IMR-90 (cell line): Measurements from ENCODE around the gene ERGIC1. TPM values are rescaled to one million over a fixed set of nuclear protein-coding genes. Genes with fewer than 3 reads are reported as not detected.

Experiments used
- ATAC-seq: fragments of 200-7000 bp; cut with Tn5 transposase; 2 replicates; pipeline ENCODE4 v1.9.1; 2020; ENCODE audit warnings: low read depth, mild to moderate bottlenecking, moderate library complexity
- BruUV-seq: library from RNA; stranded (reverse); fragments of 400-500 nt; replicated peaks from 2 replicates; lab custom pipeline; 2021; lab: Mats Ljungman, UMichigan
- CTCF ChIA-PET: fragments of 300-600 bp; formaldehyde crosslinking; extraction: SDS; loops from one replicate; lab custom pipeline; 2021; ENCODE audit warnings: antibody characterized with exemption; lab: Yijun Ruan, JAX
- POLR2A ChIA-PET: fragments of 300-600 bp; sonication (Branson Sonifier 250); formaldehyde crosslinking; loops from one replicate; lab custom pipeline; 2022; ENCODE audit warnings: antibody characterized with exemption; ENCODE audit not compliant: unreplicated experiment; lab: Charles Lee
- DNase-seq: peaks from one replicate; pipeline ENCODE4 v3.0.0; 2013
- H2AFZ ChIP-seq: replicated peaks from 2 replicates; pipeline ENCODE3; 2013; ENCODE audit warnings: low read length, mild to moderate bottlenecking; ENCODE audit not compliant: poor library complexity
- H2AK5ac ChIP-seq: 2 replicates; pipeline ENCODE4 v1.6.1; 2013; ENCODE audit warnings: low read depth, low read length, inconsistent platforms
- H2AK9ac ChIP-seq: replicated peaks from 2 replicates; pipeline ENCODE3; 2013; ENCODE audit warnings: mild to moderate bottlenecking, low read depth, low read length, moderate library complexity; ENCODE audit not compliant: poor library complexity
- H2BK120ac ChIP-seq: 2 replicates; pipeline ENCODE4 v1.6.1; 2013; ENCODE audit warnings: low read depth, low read length, inconsistent platforms
- H2BK15ac ChIP-seq: 3 replicates; pipeline ENCODE4 v1.6.1; 2013; ENCODE audit warnings: low read depth, low read length, inconsistent platforms
- H2BK20ac ChIP-seq: 2 replicates; pipeline ENCODE4 v1.6.1; 2013; ENCODE audit warnings: low read depth, mild to moderate bottlenecking, inconsistent platforms, low read length, moderate library complexity
- H2BK5ac ChIP-seq: 2 replicates; pipeline ENCODE4 v1.6.1; 2013; ENCODE audit warnings: mild to moderate bottlenecking, low read depth, low read length, inconsistent platforms; ENCODE audit not compliant: poor library complexity, severe bottlenecking
- H3K14ac ChIP-seq: replicated peaks from 2 replicates; pipeline ENCODE4 v1.6.1; 2013; ENCODE audit warnings: low read depth, low read length, inconsistent platforms
- H3K18ac ChIP-seq: 2 replicates; pipeline ENCODE4 v1.6.1; 2013; ENCODE audit warnings: low read depth, low read length, control low read depth
- H3K23ac ChIP-seq: 2 replicates; pipeline ENCODE4 v1.6.1; 2013; ENCODE audit warnings: low read depth, low read length, inconsistent platforms
- H3K27ac ChIP-seq: 2 replicates; pipeline ENCODE4 v1.5.1; 2013; ENCODE audit warnings: mild to moderate bottlenecking, control low read depth, low read length; ENCODE audit not compliant: insufficient read depth
- H3K27me3 ChIP-seq: 2 replicates; pipeline ENCODE4 v1.6.1; 2013; ENCODE audit warnings: low read length; ENCODE audit not compliant: control insufficient read depth, insufficient read depth
- H3K36me3 ChIP-seq: 2 replicates; pipeline ENCODE4 v1.6.1; 2013; ENCODE audit warnings: low read length, mixed read lengths; ENCODE audit not compliant: control insufficient read depth, insufficient read depth
- H3K4ac ChIP-seq: 2 replicates; pipeline ENCODE4 v1.6.1; 2013; ENCODE audit warnings: low read depth, low read length, inconsistent platforms
- H3K4me1 ChIP-seq: 2 replicates; pipeline ENCODE4 v1.6.1; 2013; ENCODE audit warnings: low read length, mixed read lengths; ENCODE audit not compliant: control insufficient read depth, insufficient read depth
- H3K4me2 ChIP-seq: 2 replicates; pipeline ENCODE4 v1.6.1; 2013; ENCODE audit warnings: low read depth, mild to moderate bottlenecking, control low read depth, low read length, moderate library complexity
- H3K4me3 ChIP-seq: 2 replicates; pipeline ENCODE4 v1.5.1; 2013; ENCODE audit warnings: low read depth, mild to moderate bottlenecking, control low read depth, low read length, moderate library complexity; ENCODE audit not compliant: insufficient read depth
- H3K56ac ChIP-seq: 2 replicates; pipeline ENCODE4 v1.6.1; 2013; ENCODE audit warnings: low read length, inconsistent platforms; ENCODE audit not compliant: insufficient read depth; ENCODE audit errors: extremely low read depth
- H3K79me1 ChIP-seq, 2 experiments: 2 replicates each; pipeline ENCODE4 v1.6.1; 2013; ENCODE audit warnings: low read length in 2 of 2, inconsistent platforms in 1 of 2, low read depth in 1 of 2
- H3K9ac ChIP-seq: 2 replicates; pipeline ENCODE4 v1.6.1; 2013; ENCODE audit warnings: low read depth, low read length, control low read depth
- H3K9me1 ChIP-seq: 2 replicates; pipeline ENCODE4 v1.6.1; 2013; ENCODE audit warnings: low read length, inconsistent platforms; ENCODE audit not compliant: insufficient read depth
- H3K9me3 ChIP-seq: 2 replicates; pipeline ENCODE4 v1.6.1; 2013; ENCODE audit warnings: low read length; ENCODE audit not compliant: control insufficient read depth, insufficient read depth
- H4K20me1 ChIP-seq: 2 replicates; pipeline ENCODE4 v1.6.1; 2013; ENCODE audit warnings: low read length, inconsistent platforms; ENCODE audit not compliant: insufficient read depth
- H4K5ac ChIP-seq: 2 replicates; pipeline ENCODE4 v1.6.1; 2013; ENCODE audit warnings: mild to moderate bottlenecking, low read depth, low read length, control low read depth
- H4K8ac ChIP-seq, 2 experiments: 2 replicates each; pipeline ENCODE4 v1.6.1; 2013; ENCODE audit warnings: low read depth in 2 of 2, low read length in 2 of 2, control low read depth in 1 of 2, inconsistent platforms in 1 of 2
- H4K91ac ChIP-seq: 2 replicates; pipeline ENCODE4 v1.6.1; 2013; ENCODE audit warnings: low read depth, low read length, inconsistent platforms; ENCODE audit not compliant: insufficient read depth
- BHLHE40 ChIP-seq: fragments of 150-350 bp; IDR thresholded peaks from 2 replicates; pipeline ENCODE4 v1.6.1; 2016; ENCODE audit warnings: mild to moderate bottlenecking, low read depth, low read length
- CTCF ChIP-seq: conservative IDR thresholded peaks from 2 replicates; pipeline ENCODE4 v1.5.1; 2012; ENCODE audit warnings: mild to moderate bottlenecking, low read depth, low read length, improper control_type of control experiment
- FOS ChIP-seq: fragments of 150-350 bp; IDR thresholded peaks from 2 replicates; pipeline ENCODE4 v1.6.1; 2016; ENCODE audit warnings: low read depth, low read length
- MAZ ChIP-seq: IDR thresholded peaks from 2 replicates; pipeline ENCODE4 v1.6.1; 2012; ENCODE audit warnings: low read depth, mild to moderate bottlenecking, low read length, improper control_type of control experiment, moderate library complexity, borderline replicate concordance
- MXI1 ChIP-seq: IDR thresholded peaks from 2 replicates; pipeline ENCODE4 v1.6.1; 2012; ENCODE audit warnings: low read depth, mild to moderate bottlenecking, low read length, moderate library complexity, borderline replicate concordance
- NFE2L2 ChIP-seq: fragments of 150-350 bp; IDR thresholded peaks from 2 replicates; pipeline ENCODE4 v1.6.1; 2016; ENCODE audit warnings: low read depth, mild to moderate bottlenecking, low read length
- RFX5 ChIP-seq: IDR thresholded peaks from 2 replicates; pipeline ENCODE4 v1.8.0; 2012; ENCODE audit warnings: low read depth, mild to moderate bottlenecking, low read length, moderate library complexity
- USF2 ChIP-seq: fragments of 150-350 bp; IDR thresholded peaks from 2 replicates; pipeline ENCODE4 v1.6.1; 2017; ENCODE audit warnings: mild to moderate bottlenecking, antibody characterized with exemption, low read length, low read depth
- WGBS, 2 experiments: methylation state at CpG; one replicate each; pipeline versions ENCODE4 v1.1.5 to v1.1.7; 2013; ENCODE audit warnings: missing lambda C conversion rate in 2 of 2; ENCODE audit not compliant: insufficient read length in 1 of 2; ENCODE audit errors: extremely low coverage in 2 of 2; 5-methylcytosine and 5-hydroxymethylcytosine counted together
- dilution Hi-C: fragments of 300-500 bp; cut with HindIII; formaldehyde crosslinking; loops from one replicate; pipeline ENCODE4 v1.14.3; 2018; ENCODE audit warnings: low sequenced_read_pairs; ENCODE audit not compliant: unreplicated experiment
- in situ Hi-C: fragments of 300-500 bp; cut with MboI; formaldehyde crosslinking; loops from 3 replicates; pipeline ENCODE4 v1.14.3; 2019; ENCODE audit warnings: low sequenced_read_pairs, inconsistent platforms, mixed read lengths
- intact Hi-C: fragments of 100-400 bp; cut with micrococcal nuclease; formaldehyde crosslinking; loops from 2 replicates; pipeline ENCODE4 v1.10.0; 2022
- polyA plus RNA-seq, 3 experiments: library from polyadenylated mRNA; depleted of rRNA; stranded (reverse); fragments of >200 nt; gene quantifications; 2 replicates each; pipeline ENCODE4 v1.2.3, GENCODE V29; 2012; ENCODE audit warnings: low replicate concordance in 1 of 3
- total RNA-seq: library from RNA; depleted of rRNA; stranded (reverse); fragments of >200 nt; gene quantifications from 2 replicates; pipeline ENCODE4 v1.2.3, GENCODE V29; 2012

ERGIC1 gene
- total and polyA plus RNA-seq, 2 of the 4 experiments (the other 2 are of a cell fraction): 134 to 192 TPM

- in situ Hi-C loops (no loop called here), intact Hi-C loops (loop anchor here (1.0 kb wide), 1 partner anchor 18 kb away; no protein-coding TSS in a partner anchor), dilution Hi-C loops (no loop called here)
- Histone ChIP-seq H4K91ac (peak overlapping the region; percentile 83), H3K27ac (peak overlapping the region; percentile 78), H2BK20ac (peak overlapping the region; percentile 71; the same call in 1 of the 2 replicates), H3K18ac (peak overlapping the region; percentile 74), H3K4me1 (peaks cover 22% of the 10 kb centered on the region), H3K4ac (peak overlapping the region; percentile 80), H4K5ac (no peak overlapping the region; the same call in 1 of the 2 replicates), H2BK120ac (peak overlapping the region; percentile 92), H3K4me2 (no peak overlapping the region), H3K9ac (no peak overlapping the region), H2AK5ac (peak overlapping the region; percentile 72; the same call in 1 of the 2 replicates), H3K9me1 (peaks cover 10% of the 10 kb centered on the region; the same call in 1 of the 2 replicates), H4K20me1 (no peaks in the 10 kb centered on the region), H4K8ac (peak overlapping the region in 1 of 2 experiments; percentile 76; a peak in 2 of 4 replicates), H2AK9ac (peak overlapping the region; percentile 63), H3K27me3 (no peaks in the 10 kb centered on the region), H2BK5ac (peak overlapping the region; percentile 26), H3K79me1 (peaks cover 29 to 54% of the 10 kb centered on the region in 2 experiments; a peak in 3 of 4 replicates), H3K4me3 (no peak overlapping the region), H3K23ac (no peak overlapping the region), H3K9me3 (no peaks in the 10 kb centered on the region), H2AFZ (no peak overlapping the region), H2BK15ac (0 out of 3 replicates have a peak overlapping the region, but pooled peaks have one; percentile 26), H3K56ac (peak overlapping the region; percentile 70; the same call in 1 of the 2 replicates), H3K14ac (0 out of 2 replicates have a peak overlapping the region, but pooled peaks have one; percentile 1), H3K36me3 (peaks cover 28% of the 10 kb centered on the region)
- WGBS, 2 experiments: 0% methylated on average over 1 of the region's 3 CpGs; no CpG with 5 or more reads in 1 of the 2 experiments
- BruUV-seq: no TSS peak
- ChIA-PET POLR2A (no interaction called here), CTCF (interaction anchor here (0.7 to 1.4 kb wide), 4 partner anchors 10 to 215 kb away, joined by 3 to 7 read pairs (median 3); no protein-coding TSS in a partner anchor)
- TF ChIP-seq USF2 (no peak), BHLHE40 (peak; percentile 38; the same call in 1 of the 2 replicates), MXI1 (0 out of 2 replicates have a peak, but pooled peaks have one; percentile 39), MAZ (no peak), CTCF (peak; percentile 38), RFX5 (no peak), NFE2L2 (0 out of 2 replicates have a peak, but pooled peaks have one; percentile 31), FOS (peak; percentile 75)
- ATAC-seq (peak; percentile 80), DNase-seq (peak; percentile 99)
Measured at GRCh38 chr5:172929371-172929838, 95.4 kb downstream of the ERGIC1 start.
